HEK293 (cell line): ENCODE measurements around the gene C13orf46.

Source experiments
- CTCF ChIA-PET: fragments of 350-600 bp; formaldehyde crosslinking; extraction: SDS; loops from one replicate; lab custom pipeline; 2021; ENCODE audit warnings: antibody characterized with exemption; lab: Yijun Ruan, JAX
- POLR2A ChIA-PET: fragments of 300-600 bp; formaldehyde crosslinking; extraction: SDS; loops from one replicate; lab custom pipeline; 2020; ENCODE audit warnings: antibody characterized with exemption, inconsistent platforms; lab: Yijun Ruan, JAX
- H3K27ac ChIP-seq: fragments of 200-500 bp; sonication (Bioruptor generic); 2 replicates; pipeline ENCODE4 v1.5.1; 2014; ENCODE audit warnings: low read depth, low read length, control low read depth, inconsistent platforms; ENCODE audit errors: extremely low read depth
- H3K36me3 ChIP-seq, 2 experiments: fragments of 200-500 bp in 1 of 2; sonication (Bioruptor generic) in 1 of 2; 1 replicate in 1 of 2; 2 replicates in 1 of 2; pipeline ENCODE4 v1.5.1; 2014 to 2017; ENCODE audit warnings: inconsistent platforms in 2 of 2, low read length in 2 of 2; ENCODE audit not compliant: control insufficient read depth in 2 of 2, insufficient read depth in 1 of 2
- H3K4me1 ChIP-seq: fragments of 200-500 bp; sonication (Bioruptor generic); 2 replicates; pipeline ENCODE4 v1.5.1; 2014; ENCODE audit warnings: mild to moderate bottlenecking, low read length, inconsistent platforms; ENCODE audit not compliant: control insufficient read depth, insufficient read depth
- H3K4me3 ChIP-seq: 2 replicates; pipeline ENCODE4 v1.5.1; 2011; ENCODE audit warnings: low read depth, mild to moderate bottlenecking, control low read depth, low read length, moderate library complexity
- H3K9me3 ChIP-seq: fragments of 200-500 bp; sonication (Bioruptor generic); 2 replicates; pipeline ENCODE4 v1.5.1; 2014; ENCODE audit warnings: low read depth, low read length, inconsistent platforms; ENCODE audit not compliant: control insufficient read depth, insufficient read depth
- GFI1B ChIP-seq: fragments of 450-650 bp; formaldehyde crosslinking; IDR thresholded peaks from 2 replicates; pipeline ENCODE4 v1.5.1; 2016; ENCODE audit warnings: missing biosample characterization, missing genetic modification characterization
- HOXD13 ChIP-seq: sonication (generic); formaldehyde crosslinking; IDR thresholded peaks from 2 replicates; pipeline ENCODE4 v1.8.0; 2022; ENCODE audit warnings: missing genetic modification reagents, borderline replicate concordance
- ZBTB7A ChIP-seq: fragments of 450-650 bp; formaldehyde crosslinking; IDR thresholded peaks from 2 replicates; pipeline ENCODE4 v1.5.1; 2016; ENCODE audit warnings: low read depth, missing biosample characterization, missing genetic modification characterization
- ZBTB8A ChIP-seq: fragments of 450-650 bp; formaldehyde crosslinking; IDR thresholded peaks from 2 replicates; pipeline ENCODE4 v1.5.1; 2016; ENCODE audit warnings: missing biosample characterization, missing genetic modification characterization
- ZNF146 ChIP-seq: fragments of 450-650 bp; formaldehyde crosslinking; IDR thresholded peaks from 2 replicates; pipeline ENCODE4 v1.5.1; 2016; ENCODE audit warnings: missing biosample characterization, missing genetic modification characterization
- ZNF175 ChIP-seq: fragments of 450-650 bp; formaldehyde crosslinking; IDR thresholded peaks from 2 replicates; pipeline ENCODE4 v1.5.1; 2016; ENCODE audit warnings: missing biosample characterization, missing genetic modification characterization
- ZNF19 ChIP-seq: fragments of 450-650 bp; formaldehyde crosslinking; IDR thresholded peaks from 2 replicates; pipeline ENCODE4; 2016; ENCODE audit warnings: missing biosample characterization, missing genetic modification characterization, low read depth
- ZNF2 ChIP-seq: fragments of 450-650 bp; formaldehyde crosslinking; IDR thresholded peaks from 2 replicates; pipeline ENCODE4 v1.5.1; 2016; ENCODE audit warnings: missing biosample characterization, missing genetic modification characterization
- ZNF221 ChIP-seq: fragments of 450-650 bp; formaldehyde crosslinking; IDR thresholded peaks from 2 replicates; pipeline ENCODE4 v1.5.1; 2017; ENCODE audit warnings: missing biosample characterization, missing genetic modification characterization, borderline replicate concordance
- ZNF48 ChIP-seq: fragments of 450-650 bp; formaldehyde crosslinking; IDR thresholded peaks from 2 replicates; pipeline ENCODE4 v1.5.1; 2016; ENCODE audit warnings: missing biosample characterization, missing genetic modification characterization
- ZNF529 ChIP-seq: fragments of 450-650 bp; formaldehyde crosslinking; IDR thresholded peaks from 2 replicates; pipeline ENCODE4 v1.5.1; 2017; ENCODE audit warnings: missing genetic modification characterization, missing biosample characterization; ENCODE audit not compliant: insufficient replicate concordance
- ZNF548 ChIP-seq: fragments of 450-650 bp; formaldehyde crosslinking; IDR thresholded peaks from 2 replicates; pipeline ENCODE4 v1.5.1; 2016; ENCODE audit warnings: missing biosample characterization, missing genetic modification characterization
- ZNF596 ChIP-seq: fragments of 450-650 bp; IDR thresholded peaks from 2 replicates; pipeline ENCODE4 v1.5.0; 2018; ENCODE audit warnings: missing biosample characterization, mild to moderate bottlenecking, missing genetic modification characterization, moderate library complexity
- ZNF600 ChIP-seq: fragments of 450-650 bp; formaldehyde crosslinking; IDR thresholded peaks from 2 replicates; pipeline ENCODE4 v1.5.1; 2016; ENCODE audit warnings: missing biosample characterization, missing genetic modification characterization
- ZNF624 ChIP-seq: fragments of 450-650 bp; formaldehyde crosslinking; IDR thresholded peaks from 2 replicates; pipeline ENCODE4 v1.5.1; 2017; ENCODE audit warnings: missing biosample characterization, missing genetic modification characterization
- ZNF747 ChIP-seq: fragments of 450-650 bp; formaldehyde crosslinking; IDR thresholded peaks from 2 replicates; pipeline ENCODE4 v1.5.1; 2016; ENCODE audit warnings: missing biosample characterization, missing genetic modification characterization
- ZNF76 ChIP-seq: fragments of 450-650 bp; formaldehyde crosslinking; IDR thresholded peaks from 2 replicates; pipeline ENCODE4; 2016; ENCODE audit warnings: low read depth, missing biosample characterization, missing genetic modification characterization, borderline replicate concordance
- ZNF785 ChIP-seq: fragments of 450-650 bp; formaldehyde crosslinking; IDR thresholded peaks from 2 replicates; pipeline ENCODE4 v1.5.1; 2016; ENCODE audit warnings: missing biosample characterization, missing genetic modification characterization
- TF ChIP-seq, protein P1 (sequence below): fragments of 450-650 bp; formaldehyde crosslinking; IDR thresholded peaks from 2 replicates; pipeline ENCODE4 v1.5.1; 2016; ENCODE audit warnings: missing biosample characterization, missing genetic modification characterization, low read depth
- TF ChIP-seq, protein P2 (sequence below): fragments of 450-650 bp; formaldehyde crosslinking; IDR thresholded peaks from 2 replicates; pipeline ENCODE4 v1.5.1; 2016; ENCODE audit warnings: missing biosample characterization, missing genetic modification characterization
- TF ChIP-seq, protein P3 (sequence below): fragments of 450-650 bp; formaldehyde crosslinking; IDR thresholded peaks from 2 replicates; pipeline ENCODE4 v1.5.1; 2016; ENCODE audit warnings: missing biosample characterization, missing genetic modification characterization
- TF ChIP-seq, protein P4 (sequence below): fragments of 450-650 bp; formaldehyde crosslinking; IDR thresholded peaks from 2 replicates; pipeline ENCODE4 v1.5.1; 2017; ENCODE audit warnings: missing biosample characterization, missing genetic modification characterization

C13orf46 gene

DNA sequence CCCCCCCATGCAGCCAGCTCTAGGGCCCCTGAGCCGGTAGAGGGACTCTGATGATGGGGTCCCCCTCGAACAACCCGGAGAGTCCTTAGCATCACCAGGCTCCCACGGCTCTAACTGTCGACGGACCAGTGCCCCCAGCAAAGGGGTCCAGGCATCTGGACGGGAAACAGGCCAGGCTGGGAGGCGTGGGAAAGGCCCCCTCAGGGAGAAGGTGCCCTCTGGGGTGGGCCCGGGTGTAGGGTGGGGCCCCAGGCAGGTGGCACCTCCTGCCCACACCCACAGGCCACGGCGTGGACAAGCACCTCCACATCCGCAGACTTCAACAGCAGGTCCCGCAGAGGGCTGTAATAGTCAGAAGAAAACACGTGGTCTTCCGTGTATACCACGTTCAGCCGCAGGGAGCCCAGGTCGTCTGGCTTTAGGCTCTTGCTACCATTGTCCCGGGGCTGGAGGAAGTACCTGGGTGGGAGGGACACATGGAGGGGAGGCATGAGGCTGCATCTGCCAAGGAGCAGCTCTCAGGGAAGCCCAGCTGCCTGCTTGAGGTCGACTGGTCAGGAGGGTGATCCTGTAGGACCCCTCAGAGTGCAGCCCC is 44.7 kb upstream of the C13orf46 start (continued):
- no peak for TF ChIP-seq ZNF2 (tag by site-specific recombination)
- TF ChIP-seq ZNF529 (tag by site-specific recombination): no peak
- TF ChIP-seq ZNF76 (tag by site-specific recombination): no peak
- no peak for TF ChIP-seq ZNF221 (tag by site-specific recombination)
- TF ChIP-seq ZNF175: no peak

DNA sequence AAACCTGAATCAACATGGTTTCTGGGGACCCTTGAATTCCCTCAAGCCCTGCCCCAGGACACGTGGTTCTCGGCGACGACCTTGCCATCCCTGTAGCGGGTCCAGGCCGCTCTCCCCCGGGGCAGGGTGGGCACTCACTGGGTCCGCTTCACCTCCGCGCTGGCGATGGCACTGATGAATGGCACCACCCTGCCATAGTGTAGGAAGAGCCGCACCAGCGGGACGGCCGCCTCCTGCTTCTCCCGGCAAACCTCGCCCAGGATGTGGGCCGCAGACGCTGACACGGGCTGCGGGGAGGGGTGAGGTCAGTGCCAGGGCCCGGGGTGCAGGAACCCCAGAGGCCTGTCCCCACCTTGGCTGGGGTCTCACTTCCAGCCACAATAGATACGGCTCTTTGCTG is 44.1 kb upstream of the C13orf46 start:
- no peak for TF ChIP-seq HOXD13
- TF ChIP-seq ZBTB7A (tag by site-specific recombination): no peak
- no peak for TF ChIP-seq ZNF146
- no peak for TF ChIP-seq ZNF600 (tag by site-specific recombination)
- no peak for TF ChIP-seq ZNF624
- TF ChIP-seq ZNF19: no peak
- TF ChIP-seq, all 188 proteins: peak for 0
- Histone ChIP-seq H3K4me1 (no peaks in the 10 kb centered on the region), H3K9me3 (no peaks in the 10 kb centered on the region), H3K27ac (no peak overlapping the region), H3K4me3 (no peak overlapping the region), H3K36me3 (no peaks in the 10 kb centered on the region)
- CTCF ChIA-PET: no interaction called here
- POLR2A ChIA-PET: no interaction called here

DNA sequence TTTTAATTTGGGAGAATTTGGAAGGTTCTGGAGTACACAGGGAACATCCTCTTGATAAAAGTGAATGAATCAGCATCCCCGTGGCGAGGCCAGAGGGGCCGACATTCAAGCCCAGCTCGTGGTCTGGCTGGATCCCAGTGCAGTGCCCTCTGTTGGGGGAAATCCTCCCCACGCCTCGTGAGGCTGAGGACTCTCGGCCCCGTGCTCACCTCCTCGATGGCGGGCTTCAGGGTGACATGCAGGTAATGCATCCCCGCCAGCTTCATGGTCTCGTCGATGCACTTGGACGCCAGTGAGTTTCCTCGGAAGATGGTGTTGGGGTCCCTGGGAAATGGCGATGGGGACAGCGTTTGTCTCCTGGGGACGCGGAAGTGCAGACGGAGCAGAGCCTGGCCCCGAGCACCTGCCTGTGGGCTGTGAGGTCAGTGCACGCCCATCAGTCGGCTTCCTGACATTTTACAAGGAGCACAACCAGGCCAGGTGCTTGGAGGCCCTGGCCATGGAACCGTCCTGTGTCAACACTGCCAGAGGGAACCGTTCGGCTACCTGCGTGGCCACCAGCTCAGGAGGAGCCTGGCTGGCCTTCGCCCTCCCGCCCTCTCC is 43.3 kb upstream of the C13orf46 start:
- Histone ChIP-seq H3K4me3 (no peak overlapping the region), H3K4me1 (no peaks in the 10 kb centered on the region), H3K9me3 (no peaks in the 10 kb centered on the region), H3K36me3 (no peaks in the 10 kb centered on the region), H3K27ac (no peak overlapping the region)
- no peak for TF ChIP-seq ZNF548 (tag by site-specific recombination)
- TF ChIP-seq, protein P1, sequence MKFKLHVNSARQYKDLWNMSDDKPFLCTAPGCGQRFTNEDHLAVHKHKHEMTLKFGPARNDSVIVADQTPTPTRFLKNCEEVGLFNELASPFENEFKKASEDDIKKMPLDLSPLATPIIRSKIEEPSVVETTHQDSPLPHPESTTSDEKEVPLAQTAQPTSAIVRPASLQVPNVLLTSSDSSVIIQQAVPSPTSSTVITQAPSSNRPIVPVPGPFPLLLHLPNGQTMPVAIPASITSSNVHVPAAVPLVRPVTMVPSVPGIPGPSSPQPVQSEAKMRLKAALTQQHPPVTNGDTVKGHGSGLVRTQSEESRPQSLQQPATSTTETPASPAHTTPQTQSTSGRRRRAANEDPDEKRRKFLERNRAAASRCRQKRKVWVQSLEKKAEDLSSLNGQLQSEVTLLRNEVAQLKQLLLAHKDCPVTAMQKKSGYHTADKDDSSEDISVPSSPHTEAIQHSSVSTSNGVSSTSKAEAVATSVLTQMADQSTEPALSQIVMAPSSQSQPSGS (tag by site-specific recombination): no peak
- TF ChIP-seq, protein P2, sequence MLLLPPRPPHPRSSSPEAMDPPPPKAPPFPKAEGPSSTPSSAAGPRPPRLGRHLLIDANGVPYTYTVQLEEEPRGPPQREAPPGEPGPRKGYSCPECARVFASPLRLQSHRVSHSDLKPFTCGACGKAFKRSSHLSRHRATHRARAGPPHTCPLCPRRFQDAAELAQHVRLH (tag by site-specific recombination): no peak
- no peak for TF ChIP-seq GFI1B (tag by site-specific recombination)
- no peak for TF ChIP-seq ZNF785
- TF ChIP-seq ZNF48: no peak
- TF ChIP-seq, protein P3, sequence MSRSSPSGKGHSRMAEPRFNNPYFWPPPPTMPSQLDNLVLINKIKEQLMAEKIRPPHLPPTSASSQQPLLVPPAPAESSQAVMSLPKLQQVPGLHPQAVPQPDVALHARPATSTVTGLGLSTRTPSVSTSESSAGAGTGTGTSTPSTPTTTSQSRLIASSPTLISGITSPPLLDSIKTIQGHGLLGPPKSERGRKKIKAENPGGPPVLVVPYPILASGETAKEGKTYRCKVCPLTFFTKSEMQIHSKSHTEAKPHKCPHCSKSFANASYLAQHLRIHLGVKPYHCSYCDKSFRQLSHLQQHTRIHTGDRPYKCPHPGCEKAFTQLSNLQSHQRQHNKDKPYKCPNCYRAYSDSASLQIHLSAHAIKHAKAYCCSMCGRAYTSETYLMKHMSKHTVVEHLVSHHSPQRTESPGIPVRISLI (tag by site-specific recombination): no peak
- TF ChIP-seq, protein P4, sequence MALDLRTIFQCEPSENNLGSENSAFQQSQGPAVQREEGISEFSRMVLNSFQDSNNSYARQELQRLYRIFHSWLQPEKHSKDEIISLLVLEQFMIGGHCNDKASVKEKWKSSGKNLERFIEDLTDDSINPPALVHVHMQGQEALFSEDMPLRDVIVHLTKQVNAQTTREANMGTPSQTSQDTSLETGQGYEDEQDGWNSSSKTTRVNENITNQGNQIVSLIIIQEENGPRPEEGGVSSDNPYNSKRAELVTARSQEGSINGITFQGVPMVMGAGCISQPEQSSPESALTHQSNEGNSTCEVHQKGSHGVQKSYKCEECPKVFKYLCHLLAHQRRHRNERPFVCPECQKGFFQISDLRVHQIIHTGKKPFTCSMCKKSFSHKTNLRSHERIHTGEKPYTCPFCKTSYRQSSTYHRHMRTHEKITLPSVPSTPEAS: no peak
- TF ChIP-seq ZBTB8A (tag by site-specific recombination): no peak
- no peak for TF ChIP-seq ZNF747 (tag by site-specific recombination)
- TF ChIP-seq ZNF596 (tag by site-specific recombination): no peak
- POLR2A ChIA-PET: no interaction called here
- CTCF ChIA-PET: interaction anchor here (0.6 kb wide), 1 partner anchor 58 kb away, joined by 3 read pairs; no protein-coding TSS in a partner anchor
